Occipital lobe (tissue), 2 donors: ENCODE measurements around the gene PRPF8. TPM values are rescaled to one million over a fixed set of nuclear protein-coding genes. Genes with fewer than 3 reads are reported as not detected.
"Not testable (repeated sequence)": the region's sequence is repeated elsewhere in the genome, so short reads cannot be mapped to it uniquely, and the experiment has no call there.

ENCODE experiments used
- DNase-seq: peaks from one replicate; lab custom pipeline; 2025; lab: John Stamatoyannopoulos, UW
- total RNA-seq: library from RNA; depleted of rRNA; stranded (reverse); fragments of >200 nt; gene quantifications from one replicate; pipeline ENCODE4 v1.2.3, GENCODE V29; 2014

PRPF8 gene
- 71.1 TPM for total RNA-seq

DNA sequence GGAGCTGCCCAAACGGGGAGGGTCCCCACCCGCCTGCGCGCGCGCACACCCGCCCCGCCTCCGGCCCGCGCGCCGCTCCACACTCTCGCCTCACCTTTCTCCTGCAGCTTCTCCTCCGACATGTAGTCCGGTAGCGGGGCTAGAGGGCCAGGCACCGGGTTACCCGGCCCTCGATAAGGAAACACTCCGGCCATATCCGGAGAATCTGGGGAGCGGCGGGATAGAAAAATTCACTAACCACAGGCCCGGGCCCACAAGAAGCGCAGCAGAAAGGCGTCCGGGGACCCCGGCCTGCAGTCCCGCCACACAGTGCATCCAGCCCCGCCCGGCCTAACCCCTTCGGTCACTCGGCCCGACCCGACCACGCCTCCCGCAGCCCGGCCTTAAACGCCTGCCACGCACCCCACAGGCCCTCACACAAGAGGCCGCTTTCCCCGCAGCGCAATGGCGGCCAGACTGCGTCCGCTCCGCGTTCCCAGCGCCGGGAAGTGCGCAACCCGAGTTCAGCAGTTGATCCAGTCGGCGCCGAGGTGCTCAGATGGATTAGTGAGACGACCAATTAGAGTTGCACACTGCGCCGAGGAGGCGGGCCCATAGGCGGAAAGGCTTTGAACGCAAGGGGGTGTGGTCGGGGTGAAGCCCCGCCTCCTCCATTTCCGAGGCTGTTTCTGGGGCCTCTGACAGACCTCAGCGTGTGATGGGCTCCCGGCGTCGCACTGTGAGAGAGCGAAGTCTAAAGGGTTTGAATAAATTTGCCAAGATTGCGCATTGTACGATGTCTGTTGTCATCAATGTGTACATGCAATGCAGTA lies at the start of gene PRPF8:
TSS of gene PRPF8 (minus strand) at position 490 of the 812 bp plus-strand sequence. CDS start at position 194, 296 bp downstream.
- DNase-seq = peak; percentile 96

DNA sequence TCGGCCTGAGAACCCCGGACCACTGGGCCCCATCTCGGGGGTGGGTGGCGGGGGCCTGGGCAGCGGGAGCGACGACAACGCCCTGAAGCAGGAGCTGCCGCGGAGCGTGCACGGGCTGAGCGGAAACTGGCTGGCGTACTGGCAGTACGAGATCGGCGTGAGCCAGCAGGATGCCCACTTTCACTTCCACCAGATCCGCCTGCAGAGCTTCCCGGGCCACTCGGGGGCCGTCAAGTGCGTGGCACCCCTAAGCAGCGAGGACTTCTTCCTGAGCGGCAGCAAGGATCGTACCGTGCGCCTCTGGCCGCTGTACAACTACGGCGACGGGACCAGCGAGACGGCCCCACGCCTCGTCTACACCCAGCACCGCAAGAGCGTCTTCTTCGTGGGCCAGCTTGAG lies 49.1 kb upstream of the PRPF8 start:
- DNase-seq = no peak

DNA sequence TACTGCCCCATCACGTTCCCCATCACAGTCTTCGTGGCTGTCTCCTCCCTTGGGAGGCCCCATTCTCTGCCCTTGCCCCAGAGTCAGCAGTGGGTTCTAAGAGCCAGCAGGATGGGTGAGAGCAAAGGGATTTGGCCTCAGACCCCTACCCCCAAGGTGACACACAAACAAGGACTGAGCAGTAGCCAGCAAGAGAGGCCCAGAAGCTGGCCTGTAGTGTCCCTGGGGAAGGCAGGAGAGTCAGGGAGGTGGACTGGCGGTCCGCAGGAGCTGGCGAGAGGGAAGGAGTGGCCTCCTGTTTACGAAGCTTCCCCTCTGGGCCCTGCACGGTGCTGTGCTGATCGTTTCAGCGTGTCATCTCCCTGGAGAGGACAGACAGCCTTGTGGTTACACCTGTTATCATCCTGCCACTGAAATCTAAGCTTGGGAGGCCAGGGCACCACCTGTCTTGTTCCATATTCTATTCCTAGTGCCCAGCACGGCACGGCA lies 48.2 kb upstream of the PRPF8 start:
- no peak for DNase-seq

DNA sequence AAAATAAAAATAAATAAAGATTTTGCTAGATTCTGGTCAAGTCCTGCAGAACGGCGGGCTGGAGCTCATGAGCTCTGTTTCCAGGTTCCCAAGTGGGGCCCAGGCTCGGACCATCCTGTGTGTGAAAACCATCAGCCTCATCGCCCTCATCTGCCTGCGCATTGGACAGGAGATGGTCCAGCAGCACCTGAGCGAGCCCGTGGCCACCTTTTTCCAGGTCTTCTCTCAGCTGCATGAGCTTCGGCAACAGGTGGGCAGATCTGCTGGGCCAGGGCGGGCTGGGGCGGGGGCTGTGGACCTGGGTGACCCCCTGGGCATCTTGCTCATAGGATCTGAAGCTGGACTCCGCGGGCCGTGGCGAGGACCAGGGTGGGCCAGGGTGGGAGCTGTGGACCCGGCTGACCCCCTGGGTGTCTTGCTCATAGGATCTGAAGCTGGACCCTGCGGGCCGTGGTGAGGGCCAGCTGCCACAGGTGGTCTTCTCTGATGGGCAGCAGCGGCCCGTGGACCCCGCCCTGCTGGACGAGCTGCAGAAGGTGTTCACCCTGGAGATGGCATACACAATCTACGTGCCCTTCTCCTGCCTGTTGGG lies 47.7 kb upstream of the PRPF8 start:
- no peak for DNase-seq

DNA sequence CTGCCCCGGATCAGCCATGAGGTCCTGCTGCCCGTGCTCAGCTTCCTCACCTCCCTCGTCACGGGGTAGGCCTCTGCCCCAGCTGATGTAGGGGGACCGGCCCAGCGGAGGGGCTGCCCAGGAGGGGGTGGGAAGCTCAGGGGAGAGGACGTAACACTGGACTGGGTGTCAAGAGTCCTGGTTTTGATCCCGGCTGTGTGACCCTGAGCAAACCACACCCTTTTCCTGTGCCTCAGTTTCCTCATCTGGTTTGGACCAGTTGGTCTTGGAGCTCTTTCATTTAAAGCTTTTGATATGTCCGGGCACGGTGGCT lies 46.5 kb upstream of the PRPF8 start:
- no peak for DNase-seq

DNA sequence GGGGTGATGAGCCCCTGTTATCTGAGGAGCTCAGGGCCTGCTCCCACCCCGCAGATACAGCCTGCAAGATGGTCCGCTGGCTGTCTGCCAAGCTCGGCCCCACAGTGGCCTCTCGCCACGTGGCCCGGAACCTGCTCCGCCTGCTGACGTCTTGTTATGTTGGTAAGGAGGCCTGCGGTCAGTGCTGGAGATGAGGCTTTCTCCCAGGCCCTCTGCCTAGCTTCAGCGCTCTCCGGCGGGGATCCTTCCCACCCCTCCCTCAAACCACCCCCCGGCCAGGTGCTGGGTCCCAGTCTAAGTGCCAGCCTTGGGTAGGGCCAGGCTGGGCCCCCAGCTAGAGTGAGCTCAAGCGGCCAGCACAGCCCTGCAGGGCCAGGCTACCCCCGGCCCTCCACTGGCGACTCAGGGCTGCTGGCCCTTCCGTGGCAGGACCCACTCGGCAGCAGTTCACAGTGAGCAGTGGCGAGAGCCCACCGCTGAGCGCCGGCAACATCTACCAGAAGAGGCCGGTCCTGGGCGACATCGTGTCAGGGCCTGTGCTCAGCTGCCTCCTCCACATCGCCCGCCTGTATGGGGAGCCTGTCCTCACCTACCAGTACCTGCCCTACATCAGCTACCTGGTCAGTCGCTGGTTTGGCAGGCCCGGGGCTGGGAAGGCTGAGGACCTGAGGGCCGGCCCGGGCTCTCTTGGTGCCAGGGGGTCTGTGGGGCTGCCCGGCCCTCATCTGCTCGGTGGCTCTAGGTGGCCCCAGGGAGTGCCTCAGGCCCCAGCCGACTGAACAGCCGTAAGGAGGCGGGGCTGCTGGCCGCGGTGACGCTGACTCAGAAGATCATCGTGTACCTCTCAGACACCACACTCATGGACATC lies 45.9 kb upstream of the PRPF8 start:
- DNase-seq = no peak

DNA sequence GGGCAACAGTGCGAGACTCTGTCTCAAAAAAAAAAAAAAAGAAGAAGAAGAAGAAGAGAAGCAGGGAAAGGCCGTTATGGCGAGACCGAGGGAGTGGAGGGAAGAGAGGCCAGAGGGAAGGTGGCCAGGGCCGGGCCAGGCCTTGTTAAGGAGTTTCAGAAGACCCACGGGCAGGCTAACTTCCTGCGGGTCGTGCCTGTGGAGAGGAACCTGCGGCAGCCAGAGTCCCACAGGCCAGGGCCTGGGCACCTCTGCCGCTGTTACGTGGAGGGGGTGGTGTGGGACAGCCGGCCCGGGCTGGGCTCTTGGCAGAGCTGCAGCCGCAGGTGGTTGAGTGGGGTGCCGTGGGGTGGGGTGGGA lies 45.3 kb upstream of the PRPF8 start:
- no peak for DNase-seq

DNA sequence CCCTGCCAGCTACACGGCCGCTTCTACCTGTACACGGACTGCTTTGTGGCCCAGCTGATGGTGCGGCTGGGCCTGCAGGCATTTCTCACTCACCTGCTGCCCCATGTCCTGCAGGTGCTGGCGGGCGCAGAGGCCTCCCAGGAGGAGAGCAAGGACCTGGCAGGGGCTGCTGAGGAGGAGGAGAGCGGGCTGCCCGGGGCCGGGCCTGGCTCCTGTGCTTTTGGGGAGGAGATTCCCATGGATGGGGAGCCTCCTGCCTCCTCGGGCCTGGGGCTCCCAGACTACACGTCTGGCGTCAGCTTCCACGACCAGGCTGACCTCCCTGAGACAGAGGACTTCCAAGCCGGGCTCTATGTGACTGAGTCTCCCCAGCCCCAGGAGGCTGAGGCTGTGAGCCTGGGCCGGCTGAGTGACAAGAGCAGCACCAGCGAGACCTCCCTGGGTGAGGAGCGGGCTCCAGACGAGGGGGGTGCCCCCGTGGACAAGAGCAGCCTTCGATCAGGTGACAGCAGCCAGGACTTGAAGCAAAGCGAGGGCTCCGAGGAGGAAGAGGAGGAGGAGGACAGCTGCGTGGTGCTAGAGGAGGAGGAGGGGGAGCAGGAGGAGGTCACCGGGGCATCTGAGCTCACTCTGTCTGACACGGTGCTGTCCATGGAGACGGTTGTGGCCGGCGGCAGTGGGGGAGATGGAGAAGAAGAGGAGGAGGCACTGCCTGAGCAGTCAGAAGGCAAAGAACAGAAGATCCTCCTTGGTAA lies 43.4 kb upstream of the PRPF8 start:
- DNase-seq = no peak

DNA sequence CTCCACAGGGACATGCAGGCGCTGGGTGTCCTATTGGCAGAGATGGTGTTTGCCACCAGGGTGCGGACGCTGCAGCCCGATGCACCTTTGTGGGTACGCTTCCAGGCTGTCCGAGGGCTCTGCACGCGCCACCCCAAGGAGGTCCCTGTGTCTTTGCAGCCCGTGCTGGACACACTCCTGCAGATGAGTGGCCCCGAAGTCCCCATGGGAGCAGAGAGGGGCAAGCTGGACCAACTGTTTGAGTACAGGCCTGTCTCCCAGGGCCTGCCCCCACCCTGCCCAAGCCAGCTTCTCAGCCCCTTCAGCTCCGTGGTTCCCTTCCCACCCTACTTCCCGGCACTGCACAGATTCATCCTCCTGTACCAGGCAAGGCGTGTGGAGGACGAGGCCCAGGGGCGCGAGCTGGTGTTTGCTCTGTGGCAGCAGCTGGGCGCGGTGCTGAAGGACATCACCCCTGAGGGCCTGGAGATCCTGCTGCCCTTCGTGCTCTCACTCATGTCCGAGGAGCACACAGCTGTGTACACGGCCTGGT lies 42.7 kb upstream of the PRPF8 start:
- no peak for DNase-seq

DNA sequence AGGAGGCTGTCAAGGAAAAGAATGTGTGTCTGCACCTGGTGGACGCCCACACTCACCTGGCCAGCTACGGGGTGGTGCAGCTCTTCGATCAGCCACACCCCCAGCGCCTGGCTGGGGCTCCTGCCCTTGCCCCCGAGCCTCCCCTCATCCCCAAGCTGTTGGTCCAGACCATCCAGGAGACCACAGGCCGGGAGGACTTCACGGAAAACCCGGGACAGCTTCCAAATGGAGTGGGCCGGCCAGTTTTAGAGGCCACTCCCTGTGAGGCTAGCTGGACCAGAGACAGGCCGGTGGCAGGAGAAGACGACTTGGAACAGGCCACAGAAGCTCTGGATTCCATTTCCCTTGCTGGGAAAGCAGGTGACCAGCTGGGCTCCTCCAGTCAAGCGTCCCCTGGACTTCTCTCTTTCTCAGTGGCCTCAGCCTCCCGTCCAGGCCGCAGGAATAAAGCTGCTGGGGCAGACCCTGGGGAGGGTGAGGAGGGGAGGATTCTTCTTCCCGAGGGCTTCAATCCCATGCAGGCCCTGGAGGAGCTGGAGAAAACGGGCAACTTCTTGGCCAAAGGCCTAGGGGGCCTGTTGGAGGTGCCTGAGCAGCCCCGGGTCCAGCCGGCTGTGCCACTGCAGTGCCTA lies 42.1 kb upstream of the PRPF8 start:
- DNase-seq = no peak

DNA sequence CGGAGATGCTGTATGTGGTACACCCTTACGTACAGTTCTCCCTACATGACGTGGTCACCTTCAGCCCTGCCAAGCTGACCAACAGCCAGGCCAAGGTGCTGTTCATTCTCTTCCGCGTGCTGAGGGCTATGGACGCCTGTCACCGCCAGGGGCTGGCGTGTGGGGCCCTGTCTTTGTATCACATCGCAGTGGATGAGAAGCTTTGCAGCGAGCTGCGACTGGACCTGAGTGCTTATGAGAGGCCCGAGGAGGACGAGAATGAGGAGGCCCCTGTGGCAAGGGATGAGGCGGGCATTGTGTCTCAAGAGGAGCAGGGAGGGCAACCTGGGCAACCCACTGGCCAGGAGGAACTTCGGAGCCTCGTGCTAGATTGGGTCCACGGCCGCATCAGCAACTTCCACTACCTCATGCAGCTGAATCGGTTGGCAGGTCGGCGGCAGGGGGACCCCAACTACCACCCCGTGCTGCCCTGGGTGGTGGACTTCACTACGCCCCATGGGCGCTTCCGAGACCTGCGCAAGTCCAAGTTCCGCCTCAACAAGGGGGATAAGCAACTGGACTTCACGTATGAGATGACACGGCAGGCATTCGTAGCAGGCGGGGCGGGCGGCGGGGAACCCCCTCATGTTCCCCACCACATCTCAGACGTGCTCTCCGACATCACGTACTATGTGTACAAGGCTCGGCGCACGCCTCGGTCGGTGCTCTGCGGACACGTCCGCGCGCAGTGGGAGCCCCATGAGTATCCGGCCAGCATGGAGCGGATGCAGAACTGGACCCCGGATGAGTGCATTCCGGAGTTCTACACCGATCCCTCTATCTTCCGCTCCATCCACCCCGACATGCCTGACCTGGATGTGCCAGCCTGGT lies 41.2 kb upstream of the PRPF8 start:
- no peak for DNase-seq

DNA sequence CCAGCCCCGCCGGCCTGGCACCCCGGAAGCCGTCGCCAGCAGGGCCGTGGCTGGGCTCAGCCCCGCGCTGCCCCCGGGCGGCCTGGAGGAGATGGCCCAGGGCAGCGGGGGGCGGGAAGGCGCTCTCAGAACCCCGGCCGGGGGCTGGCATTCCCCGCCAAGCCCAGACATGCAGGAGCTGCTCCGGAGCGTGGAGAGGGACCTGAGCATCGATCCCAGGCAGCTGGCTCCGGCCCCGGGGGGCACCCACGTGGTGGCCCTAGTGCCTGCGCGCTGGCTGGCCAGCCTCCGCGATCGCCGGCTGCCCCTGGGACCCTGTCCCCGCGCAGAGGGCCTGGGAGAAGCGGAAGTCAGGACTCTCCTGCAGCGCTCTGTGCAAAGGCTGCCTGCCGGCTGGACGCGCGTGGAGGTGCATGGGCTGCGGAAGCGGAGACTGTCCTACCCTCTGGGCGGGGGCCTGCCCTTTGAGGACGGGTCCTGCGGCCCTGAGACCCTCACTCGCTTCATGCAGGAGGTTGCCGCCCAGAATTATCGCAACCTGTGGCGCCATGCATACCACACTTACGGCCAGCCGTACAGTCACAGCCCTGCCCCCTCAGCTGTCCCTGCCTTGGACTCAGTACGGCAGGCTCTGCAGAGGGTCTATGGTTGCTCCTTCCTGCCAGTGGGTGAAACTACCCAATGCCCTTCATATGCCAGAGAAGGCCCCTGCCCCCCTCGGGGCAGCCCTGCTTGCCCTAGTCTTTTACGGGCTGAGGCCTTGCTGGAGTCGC lies 40.4 kb upstream of the PRPF8 start:
- DNase-seq = no peak

DNA sequence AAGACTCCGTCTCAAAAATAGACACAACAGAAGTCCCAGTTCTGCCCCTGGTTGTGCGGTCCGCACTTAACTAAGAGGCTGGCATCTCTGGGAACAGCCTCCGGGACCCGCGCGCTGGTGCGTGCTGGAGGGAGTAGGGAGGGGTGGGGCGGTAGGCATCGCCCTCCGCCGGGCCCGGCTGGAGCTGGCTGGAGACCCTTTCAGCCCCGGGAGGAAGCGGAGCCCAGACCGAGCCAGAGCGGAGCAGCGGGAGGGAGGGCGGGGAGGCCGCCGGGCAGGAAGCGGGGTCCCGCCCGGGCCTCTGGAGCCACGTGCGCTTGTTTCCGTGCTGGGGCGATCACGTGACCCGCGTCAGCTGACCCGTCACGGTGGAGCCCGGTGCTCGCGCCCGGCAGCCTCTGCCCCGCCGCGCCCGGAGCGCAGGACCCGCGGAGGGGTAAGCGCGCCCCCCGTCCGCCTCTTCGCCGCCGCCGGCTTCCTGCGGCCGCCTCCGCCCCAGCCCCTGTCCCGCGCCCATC lies 39.7 kb upstream of the PRPF8 start, which contains the start of gene WDR81:
TSS of gene WDR81 (plus strand) at position 354 of the 518 bp plus-strand sequence. CDS start 256 bp downstream, outside the sequence.
- DNase-seq = peak; percentile 82

DNA sequence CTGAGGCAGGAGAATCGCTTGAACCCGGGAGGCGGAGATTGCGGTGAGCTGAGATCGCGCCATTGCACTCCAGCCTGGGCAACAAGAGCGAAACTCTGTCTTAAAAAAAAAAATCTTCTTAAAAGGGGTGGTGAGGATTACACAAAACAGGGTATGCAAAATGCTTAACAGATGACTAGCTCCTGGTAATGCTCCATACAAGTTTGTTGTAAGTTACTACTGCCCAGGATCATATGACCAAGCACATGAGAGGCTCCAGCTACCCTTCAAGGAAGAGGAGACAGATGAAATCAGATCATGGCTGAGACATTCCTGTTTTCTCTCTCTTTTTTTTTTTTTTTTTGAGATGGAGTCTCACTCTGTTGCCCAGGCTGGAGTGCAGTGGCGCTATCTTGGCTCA lies 37.4 kb upstream of the PRPF8 start:
- not testable (repeated sequence) for DNase-seq

DNA sequence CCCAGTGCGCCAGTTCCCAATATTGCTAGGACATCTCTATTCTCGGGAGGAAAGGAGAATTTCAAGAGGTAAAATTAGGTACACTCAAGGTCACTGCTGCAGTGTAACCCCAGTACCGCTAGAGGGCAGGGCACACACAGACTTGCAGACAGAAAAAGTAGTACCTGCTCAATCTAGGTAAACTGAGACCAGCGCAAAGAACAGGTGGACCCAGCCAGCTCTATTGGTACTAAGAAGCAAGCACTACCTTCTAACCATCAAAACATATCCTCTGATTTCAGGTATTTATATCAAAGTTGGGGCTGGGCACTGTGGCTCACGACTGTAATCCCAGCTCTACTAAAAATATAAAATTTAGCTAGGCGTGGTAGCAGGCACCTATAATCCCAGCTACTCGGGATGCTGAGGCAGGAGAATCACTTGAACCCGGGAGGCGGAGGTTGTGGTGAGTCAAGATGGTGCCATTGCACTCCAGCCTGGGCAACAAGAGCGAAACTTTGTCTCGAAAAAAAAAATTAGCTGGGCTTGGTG lies 36.3 kb upstream of the PRPF8 start:
- no peak for DNase-seq

DNA sequence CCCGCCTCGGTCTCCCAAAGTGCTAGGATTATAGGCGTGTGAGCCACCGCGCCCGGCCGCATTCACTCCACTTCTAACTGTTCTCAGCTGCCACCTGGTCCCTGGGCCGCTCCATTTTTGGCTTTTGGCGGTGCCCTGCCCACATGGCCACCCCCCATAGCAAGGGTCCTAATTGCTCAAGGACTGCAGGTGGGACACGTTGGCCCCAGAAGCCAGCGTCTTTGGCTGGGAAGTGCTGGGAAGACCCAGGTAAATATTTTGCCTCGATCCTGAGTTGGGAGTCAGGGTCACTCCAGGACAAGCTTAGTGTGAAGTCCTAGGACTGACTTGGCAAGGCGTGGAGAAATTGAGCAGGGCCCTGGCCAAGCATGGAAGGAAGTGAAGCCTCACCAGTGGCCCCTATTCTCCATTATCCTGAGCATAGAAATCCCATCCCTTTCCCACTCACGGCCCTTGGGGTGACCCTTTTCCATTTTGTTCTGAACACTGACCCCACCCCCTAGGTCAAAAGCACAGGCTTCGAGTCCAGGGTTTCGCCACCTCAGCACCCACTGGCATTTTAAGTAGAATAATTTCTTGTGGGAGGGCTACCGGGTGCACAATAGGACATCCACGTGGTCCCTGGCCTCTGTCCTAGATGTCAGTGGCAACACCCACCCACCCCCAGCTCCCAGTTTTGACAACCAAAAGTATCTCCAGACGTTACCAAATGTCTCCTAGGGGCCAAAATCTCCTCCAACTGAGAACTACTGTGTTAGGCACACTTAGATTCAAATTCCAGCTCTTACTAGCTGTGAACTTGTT lies 33.9 kb upstream of the PRPF8 start:
- no peak for DNase-seq

DNA sequence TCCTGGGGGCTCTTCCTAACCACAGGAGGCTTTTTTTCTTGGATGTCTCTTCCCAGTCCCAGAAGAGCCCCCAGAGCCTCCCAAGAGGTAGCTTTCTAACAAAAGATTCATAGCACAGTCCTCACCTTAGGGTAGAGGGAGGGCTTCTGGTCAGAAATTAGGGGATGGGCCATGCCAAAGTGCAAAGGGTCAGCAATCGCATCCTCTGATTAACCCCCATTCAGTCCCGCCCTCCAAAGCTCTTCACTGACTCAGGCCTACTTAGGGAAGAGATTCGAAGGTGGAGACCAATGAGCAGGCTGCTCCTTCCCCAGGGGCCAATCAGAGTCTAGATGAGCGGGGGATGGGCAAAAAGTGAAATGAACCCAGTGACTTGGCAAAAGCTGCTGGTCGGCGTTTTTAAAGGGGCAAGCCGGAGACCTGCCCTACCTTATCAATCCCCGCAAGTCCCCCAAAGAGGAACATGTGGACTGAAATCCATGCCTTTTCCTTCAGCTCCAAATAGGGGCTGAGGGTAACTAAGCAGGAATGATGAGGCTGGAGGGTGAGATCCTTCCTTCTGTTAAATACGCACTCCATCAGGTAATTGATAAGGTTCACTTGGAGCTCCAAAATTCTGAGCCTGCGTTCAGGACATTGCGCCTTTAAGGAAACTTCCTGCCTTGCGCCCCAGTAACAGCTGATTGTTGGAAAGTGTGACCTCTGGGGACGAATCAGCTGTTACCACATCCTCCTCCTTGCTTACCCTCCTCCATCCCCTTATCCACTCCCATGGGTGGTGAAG lies 32.4 kb upstream of the PRPF8 start:
- DNase-seq = peak; percentile 91
